Left forelimb (tissue), 1 donor: ENCODE results near the gene XRCC1.

Experiments
- DNase-seq: peaks from one replicate; pipeline ENCODE4 v3.0.0-alpha.2; 2018; ENCODE audit warnings: low spot score

The XRCC1 gene, protein sequence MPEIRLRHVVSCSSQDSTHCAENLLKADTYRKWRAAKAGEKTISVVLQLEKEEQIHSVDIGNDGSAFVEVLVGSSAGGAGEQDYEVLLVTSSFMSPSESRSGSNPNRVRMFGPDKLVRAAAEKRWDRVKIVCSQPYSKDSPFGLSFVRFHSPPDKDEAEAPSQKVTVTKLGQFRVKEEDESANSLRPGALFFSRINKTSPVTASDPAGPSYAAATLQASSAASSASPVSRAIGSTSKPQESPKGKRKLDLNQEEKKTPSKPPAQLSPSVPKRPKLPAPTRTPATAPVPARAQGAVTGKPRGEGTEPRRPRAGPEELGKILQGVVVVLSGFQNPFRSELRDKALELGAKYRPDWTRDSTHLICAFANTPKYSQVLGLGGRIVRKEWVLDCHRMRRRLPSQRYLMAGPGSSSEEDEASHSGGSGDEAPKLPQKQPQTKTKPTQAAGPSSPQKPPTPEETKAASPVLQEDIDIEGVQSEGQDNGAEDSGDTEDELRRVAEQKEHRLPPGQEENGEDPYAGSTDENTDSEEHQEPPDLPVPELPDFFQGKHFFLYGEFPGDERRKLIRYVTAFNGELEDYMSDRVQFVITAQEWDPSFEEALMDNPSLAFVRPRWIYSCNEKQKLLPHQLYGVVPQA

GRCh38 chr19:43575156-43575950 lies at the start of gene XRCC1, which contains the start of gene PINLYP:
Gene XRCC1 (minus strand): TSS chr19:43575527. CDS start chr19:43575458, 69 bp downstream.
Gene PINLYP (plus strand): TSS chr19:43575801. CDS start chr19:43577192, 1,391 bp downstream.
- DNase-seq: peak; percentile 96

DNA sequence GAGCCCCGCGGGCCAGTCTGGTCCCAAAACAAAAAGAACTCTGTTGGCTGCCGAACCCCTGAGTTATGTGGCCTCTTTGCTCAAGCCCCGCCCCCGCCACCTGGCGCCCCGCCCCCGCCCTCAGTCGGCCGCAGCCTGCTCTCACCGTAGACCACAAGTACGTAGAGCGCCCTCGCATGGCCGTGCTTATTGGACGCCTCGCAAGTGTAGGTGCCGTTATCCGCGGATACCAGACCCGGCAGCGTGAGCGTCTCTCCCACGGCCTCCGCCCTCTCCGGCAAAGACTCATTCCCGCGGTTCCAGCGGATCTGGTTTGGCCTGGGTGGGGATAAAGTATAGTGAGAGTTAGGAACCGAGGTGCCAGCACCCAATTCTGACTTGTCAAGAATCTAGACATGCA lies 49.6 kb upstream of the XRCC1 start:
- DNase-seq: no peak

DNA sequence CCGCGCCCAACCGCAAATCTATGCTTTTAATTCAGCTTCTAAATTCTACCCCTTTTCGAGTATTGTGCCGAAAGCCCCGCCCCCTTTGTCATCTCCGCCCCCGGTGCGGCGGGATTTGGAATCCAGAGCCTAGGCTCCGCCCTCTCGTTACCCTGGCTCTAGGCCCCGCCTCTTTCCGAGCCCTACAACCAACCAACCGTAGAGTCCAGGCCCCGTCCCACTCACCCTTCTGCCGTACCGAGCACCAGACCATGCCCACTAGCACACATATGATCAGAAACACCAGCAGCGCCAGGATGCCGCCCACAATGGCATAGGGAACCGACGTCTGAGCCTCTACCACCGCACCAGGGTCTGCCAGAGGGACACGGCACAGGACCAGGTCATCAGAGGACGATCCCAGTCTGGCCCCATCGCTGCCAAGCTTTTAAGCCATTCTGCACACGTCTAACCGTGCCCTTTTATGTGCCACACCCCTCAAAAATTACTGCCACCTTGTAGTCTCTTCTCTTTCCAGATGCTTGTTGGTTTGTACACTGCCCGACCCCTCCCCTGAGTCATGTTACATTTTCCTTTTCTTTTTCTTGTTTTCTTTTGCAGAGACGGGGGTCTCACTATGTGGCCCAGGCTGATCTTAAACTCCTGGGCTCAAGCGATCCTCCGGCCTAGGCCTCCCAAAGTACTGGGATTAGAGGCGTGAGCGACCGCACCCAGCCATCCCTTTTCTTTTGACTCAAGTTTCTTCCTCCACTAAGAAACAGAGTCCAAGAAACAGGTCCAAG lies 48.8 kb upstream of the XRCC1 start:
- DNase-seq: no peak

GRCh38 chr19:43622956-43623355 lies 47.6 kb upstream of the XRCC1 start:
- no peak for DNase-seq

- DNase-seq: no peak
Observed at GRCh38 chr19:43622070-43622469, 46.7 kb upstream of the XRCC1 start.

DNA sequence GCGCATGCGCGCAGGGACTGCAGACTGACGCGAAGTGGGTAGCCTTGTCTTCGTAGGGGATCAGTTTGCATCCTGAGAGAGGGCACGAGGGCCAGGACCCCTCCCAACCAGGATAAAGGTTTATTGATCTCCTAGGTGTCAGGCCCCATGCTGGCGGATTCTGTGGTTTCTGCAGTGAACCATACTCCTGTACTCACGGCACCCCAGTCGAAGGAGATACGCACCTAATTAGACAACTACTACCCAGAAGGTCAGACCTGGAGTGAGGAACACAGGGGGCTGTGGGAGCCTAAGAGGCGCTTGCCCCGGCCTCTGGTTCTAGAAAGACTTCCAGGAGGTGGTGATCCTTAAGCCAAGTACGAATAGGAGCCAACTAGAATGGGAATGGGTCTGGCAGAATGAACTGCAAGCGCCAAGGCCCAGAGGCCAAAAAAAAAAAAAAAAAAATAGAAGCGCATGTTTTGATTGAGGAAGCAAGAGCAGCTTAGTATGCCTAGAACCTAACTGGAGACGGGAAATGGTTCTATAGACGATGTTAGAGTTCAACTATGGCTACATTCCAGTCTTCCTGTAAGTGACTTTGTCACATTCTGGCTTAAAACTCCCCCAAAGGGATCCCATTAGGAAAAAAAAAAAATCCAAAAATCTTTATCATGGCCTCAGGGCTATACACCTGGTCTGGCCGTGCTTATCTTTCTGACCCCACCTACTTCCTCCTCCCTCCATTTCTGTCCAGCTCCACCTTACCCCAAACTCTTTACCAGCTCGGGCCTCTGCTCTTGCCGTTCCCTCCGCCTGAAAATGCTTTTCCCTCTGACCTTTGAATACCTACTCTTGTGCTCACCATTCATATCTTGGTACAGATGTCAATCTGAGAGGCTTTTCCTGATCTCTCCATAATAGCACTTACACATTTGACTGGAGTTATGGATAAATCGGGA lies 45.0 kb upstream of the XRCC1 start:
- no peak for DNase-seq

DNA sequence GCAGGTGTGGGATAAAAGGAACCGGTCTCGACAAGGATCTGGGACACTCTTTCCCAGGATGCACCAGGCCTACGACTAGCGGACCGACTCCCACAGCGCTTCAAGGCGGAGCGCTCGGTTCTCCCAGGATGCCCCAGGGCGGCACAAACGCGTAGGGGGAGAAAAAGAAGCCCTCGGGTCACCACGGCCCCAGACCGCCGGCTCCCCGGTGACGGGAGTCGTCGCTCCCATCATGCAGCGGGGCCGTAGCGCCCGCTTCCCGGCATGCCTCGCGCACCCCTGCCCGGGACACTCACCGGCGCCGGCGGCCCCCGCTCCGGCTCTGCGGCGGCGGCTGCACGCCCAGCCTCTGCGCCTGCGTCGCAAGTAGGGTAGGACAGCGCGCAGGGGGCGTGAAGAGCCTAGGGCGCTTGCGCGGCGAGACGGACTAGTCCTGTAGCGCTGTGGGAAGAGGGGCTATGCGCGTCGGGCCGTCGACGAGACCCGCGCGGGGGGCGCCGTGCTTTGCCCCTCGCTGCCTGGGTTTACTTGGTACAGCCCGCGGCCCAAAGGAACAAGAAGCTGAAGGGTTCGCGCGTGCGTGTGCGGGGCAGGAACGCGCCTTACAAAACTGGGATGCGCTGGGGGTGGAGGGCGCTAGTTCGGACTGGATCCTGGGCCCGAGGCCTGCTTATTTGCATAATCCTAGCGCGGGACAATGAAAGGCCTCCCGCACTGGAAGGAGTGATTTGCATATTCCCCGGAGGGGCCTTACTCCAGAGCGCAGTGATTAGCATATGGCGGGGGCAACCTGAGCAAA lies 44.1 kb upstream of the XRCC1 start, which contains the start of gene ZNF428:
Gene ZNF428 (minus strand): TSS at position 368 of the 799 bp plus-strand sequence. CDS start 5,325 bp downstream, outside the sequence.
- DNase-seq: peak; percentile 92

DNA sequence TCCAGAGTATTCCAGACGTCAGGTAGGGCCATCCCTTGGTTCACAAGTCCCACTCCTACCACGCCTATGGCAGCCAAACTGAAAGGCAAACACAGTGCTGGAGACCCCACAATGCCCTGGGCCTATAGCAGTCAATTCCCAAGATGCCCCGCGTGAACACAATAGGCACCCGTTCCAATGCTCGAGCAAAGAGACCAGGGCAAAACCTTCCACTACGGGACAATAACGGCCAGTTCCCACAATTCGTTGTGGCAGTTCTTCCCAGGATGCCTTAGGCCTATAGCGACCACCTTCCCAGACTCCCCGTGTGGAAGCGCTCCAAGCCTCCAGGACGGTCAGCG lies 43.6 kb upstream of the XRCC1 start:
- DNase-seq: no peak

- no peak for DNase-seq
Observed at GRCh38 chr19:43616954-43617353, 41.6 kb upstream of the XRCC1 start.

DNA sequence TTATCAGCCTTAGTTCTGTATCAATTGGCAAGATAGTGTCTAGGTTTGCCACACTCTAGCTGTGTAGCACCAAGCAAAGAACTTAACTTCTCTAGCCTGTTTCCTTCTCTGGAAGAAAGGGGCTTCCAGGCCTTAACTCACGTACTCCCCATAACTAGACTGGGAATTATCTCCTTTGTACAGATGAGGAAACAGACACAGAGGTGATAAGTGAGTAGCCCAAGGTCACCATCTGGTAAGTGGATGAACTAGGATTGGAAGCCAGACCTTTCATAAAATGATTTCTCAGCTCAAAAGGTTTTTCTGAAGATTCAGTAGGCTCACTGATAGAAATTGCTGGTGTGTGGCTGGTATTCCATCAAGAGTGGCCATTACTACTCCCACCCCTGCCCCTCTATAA lies 41.0 kb upstream of the XRCC1 start:
- DNase-seq: no peak

DNA sequence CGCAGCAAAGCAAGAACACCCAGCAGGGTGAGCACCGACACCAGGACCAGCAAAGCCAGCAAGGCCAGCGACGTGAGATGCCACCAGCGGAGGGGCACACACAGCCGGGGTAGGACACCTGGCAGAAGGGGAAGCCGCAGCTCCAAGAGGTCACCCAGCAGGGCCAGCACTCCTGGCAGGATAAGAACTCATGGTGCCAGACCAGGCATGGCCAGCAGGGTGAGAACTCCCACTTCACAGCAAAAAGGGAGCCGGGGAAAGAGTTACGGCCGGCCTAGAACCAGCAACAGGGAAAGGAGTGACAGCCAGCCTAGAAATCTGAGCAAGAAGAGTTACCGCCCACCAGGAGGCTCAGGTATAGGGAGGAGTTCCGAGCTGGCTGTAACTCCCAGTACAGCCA lies 37.0 kb upstream of the XRCC1 start:
- DNase-seq: no peak

DNA sequence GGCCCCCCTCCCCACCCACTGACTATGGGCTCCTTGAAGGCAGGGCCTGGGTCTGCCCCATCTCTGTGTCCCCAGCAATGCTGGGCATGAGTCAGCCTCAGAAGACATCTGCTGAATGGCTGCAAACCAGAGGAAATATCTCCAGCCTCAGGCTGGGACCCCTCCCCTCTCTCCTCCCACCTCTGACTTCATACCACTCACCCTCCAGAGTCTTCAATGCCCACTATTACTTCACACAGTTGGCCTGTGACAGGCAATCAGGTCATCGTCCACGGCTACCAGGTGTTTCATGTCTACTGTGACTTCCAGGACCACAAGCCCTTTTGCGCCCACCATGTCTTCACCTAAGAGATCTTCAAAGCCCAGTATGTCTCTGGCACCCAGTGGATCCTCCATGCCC lies 36.5 kb upstream of the XRCC1 start, which contains the start of gene SRRM5:
Gene SRRM5 (plus strand): TSS at position 301 of the 400 bp plus-strand sequence. CDS start 34 bp downstream, at position 335.
- no peak for DNase-seq

- DNase-seq: no peak
Observed at GRCh38 chr19:43610493-43610892, 35.2 kb upstream of the XRCC1 start.

DNA sequence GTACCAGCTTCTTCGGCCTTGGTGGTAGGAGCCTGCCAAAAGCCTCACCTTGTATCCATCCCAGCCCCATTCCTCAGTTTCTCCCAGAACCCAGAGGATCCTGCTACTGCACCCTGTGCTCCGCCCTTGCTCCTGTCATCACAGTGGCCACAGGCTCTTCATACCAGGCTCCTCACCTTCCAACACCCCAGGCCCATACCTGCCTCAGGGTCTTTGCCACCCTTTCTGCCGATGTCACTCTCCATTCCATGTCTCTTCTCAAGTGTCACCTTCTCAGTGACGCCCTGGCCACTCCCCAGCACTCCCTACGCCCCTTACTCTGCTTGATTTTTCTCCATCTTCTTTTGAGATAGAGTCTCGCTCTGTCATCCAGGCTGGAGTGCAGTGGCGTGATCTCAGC lies 34.5 kb upstream of the XRCC1 start:
- DNase-seq: no peak

DNA sequence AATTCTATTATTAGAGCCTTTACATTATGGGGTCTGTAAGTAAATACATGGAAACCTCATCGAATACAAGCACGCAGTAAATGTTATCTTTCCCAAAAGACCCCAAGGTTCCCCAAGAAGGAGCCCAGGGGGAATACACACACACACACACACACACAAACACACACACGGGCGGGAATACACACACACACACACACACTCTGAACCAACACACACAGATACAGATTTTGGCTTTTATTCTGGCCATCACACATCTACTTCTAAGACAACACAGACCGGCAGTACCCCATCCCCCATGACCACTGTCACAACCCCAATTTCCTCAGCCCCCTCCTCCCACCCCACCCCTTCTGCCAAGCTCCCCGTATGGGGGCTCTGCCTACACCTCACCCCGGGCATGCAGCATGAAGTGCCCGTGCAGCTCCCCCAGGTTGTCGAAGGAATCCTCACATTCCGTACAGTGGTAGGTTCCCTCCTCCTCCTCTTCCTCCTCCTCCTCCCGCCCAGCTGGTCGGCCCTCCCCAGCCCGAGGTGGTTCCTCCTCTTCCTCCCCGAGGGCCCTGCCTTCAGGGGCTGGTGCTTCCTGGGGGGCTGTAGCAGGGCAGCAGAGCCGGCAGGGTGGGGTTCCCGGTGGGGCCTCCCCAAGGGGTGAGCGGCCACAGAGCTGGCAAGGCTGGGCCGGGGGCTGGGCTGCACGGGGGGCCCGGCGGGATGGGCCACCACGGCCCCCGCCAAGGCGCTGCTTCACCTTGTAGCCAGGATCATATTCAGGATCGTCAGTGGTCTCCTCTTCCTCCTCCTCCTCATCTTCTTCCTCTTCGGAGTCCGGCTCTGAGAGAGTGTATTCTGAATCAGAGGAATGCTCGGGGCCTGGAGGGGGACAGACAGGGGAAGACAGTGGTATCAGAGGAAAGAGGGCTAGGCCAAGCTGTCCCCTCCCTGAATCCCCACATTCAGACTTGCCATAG lies 32.2 kb upstream of the XRCC1 start:
- DNase-seq: no peak

- no peak for DNase-seq
Observed at GRCh38 chr19:43606569-43607229, 31.4 kb upstream of the XRCC1 start.

- DNase-seq: no peak
Observed at GRCh38 chr19:43605875-43606568, 30.7 kb upstream of the XRCC1 start.
